Measurements from ENCODE around the gene TNFSF12.

DNA sequence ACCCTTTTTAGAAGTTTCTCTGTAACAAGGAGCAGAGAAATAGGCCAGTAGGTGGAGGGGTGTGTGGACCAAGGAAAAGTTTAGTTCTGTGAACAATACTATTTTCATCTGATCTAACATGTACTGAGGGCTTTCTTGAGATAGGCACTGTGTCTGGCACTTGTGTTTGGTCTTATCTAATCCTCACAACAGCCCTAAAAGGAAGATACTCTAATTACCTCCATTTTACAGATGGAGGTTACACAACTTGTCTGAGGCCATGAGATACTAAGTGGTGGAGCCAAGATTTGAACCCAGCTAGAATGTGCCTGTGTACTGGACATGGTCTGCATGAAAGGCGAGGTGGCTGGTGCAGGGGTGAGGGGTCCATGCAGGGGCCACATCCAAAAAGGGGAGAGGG, 4.5 kb downstream of the TNFSF12 start:
- TF ChIP-seq, protein P1, sequence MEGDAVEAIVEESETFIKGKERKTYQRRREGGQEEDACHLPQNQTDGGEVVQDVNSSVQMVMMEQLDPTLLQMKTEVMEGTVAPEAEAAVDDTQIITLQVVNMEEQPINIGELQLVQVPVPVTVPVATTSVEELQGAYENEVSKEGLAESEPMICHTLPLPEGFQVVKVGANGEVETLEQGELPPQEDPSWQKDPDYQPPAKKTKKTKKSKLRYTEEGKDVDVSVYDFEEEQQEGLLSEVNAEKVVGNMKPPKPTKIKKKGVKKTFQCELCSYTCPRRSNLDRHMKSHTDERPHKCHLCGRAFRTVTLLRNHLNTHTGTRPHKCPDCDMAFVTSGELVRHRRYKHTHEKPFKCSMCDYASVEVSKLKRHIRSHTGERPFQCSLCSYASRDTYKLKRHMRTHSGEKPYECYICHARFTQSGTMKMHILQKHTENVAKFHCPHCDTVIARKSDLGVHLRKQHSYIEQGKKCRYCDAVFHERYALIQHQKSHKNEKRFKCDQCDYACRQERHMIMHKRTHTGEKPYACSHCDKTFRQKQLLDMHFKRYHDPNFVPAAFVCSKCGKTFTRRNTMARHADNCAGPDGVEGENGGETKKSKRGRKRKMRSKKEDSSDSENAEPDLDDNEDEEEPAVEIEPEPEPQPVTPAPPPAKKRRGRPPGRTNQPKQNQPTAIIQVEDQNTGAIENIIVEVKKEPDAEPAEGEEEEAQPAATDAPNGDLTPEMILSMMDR (IDR thresholded peaks at IDR 0.05) = no peak
- no peak for TF ChIP-seq POLR2A (IDR thresholded peaks at IDR 0.05)
- no peak for TF ChIP-seq POLR2AphosphoS5 (IDR thresholded peaks at IDR 0.05)
- no peak for TF ChIP-seq EP300 (IDR thresholded peaks at IDR 0.05)

All from suprapubic skin (tissue), 4 donors.